GM23248 (cell line): ENCODE data around the gene MARCOL. TPM values are rescaled to one million over a fixed set of nuclear protein-coding genes. Genes with fewer than 3 reads are reported as not detected.

Experiments used
- DNase-seq: peaks from one replicate; pipeline ENCODE4 v3.0.0-alpha.2; 2015
- H2AFZ ChIP-seq: fragments of 200-600 bp; sonication (generic); 2 replicates; pipeline ENCODE4 v1.6.1; 2016; ENCODE audit warnings: antibody characterized with exemption
- H3F3A ChIP-seq: fragments of 200-600 bp; sonication (generic); 2 replicates; pipeline ENCODE4 v1.6.1; 2016; ENCODE audit warnings: mild to moderate bottlenecking, antibody characterized with exemption, mixed run types; ENCODE audit not compliant: insufficient read depth
- H3K27ac ChIP-seq: fragments of 200-600 bp; sonication (generic); 2 replicates; pipeline ENCODE4 v1.5.1; 2016; ENCODE audit warnings: mild to moderate bottlenecking
- H3K27me3 ChIP-seq: fragments of 200-600 bp; sonication (generic); replicated peaks from 2 replicates; pipeline ENCODE4 v1.6.1; 2016; ENCODE audit warnings: mild to moderate bottlenecking; ENCODE audit not compliant: insufficient read depth
- H3K36me3 ChIP-seq: fragments of 200-600 bp; sonication (generic); 2 replicates; pipeline ENCODE4 v1.6.1; 2016; ENCODE audit warnings: low read depth, mild to moderate bottlenecking
- H3K4me1 ChIP-seq: fragments of 200-600 bp; sonication (generic); 2 replicates; pipeline ENCODE4 v1.6.1; 2016; ENCODE audit warnings: mild to moderate bottlenecking; ENCODE audit not compliant: insufficient read depth
- H3K4me2 ChIP-seq: fragments of 200-600 bp; sonication (generic); one replicate; pipeline ENCODE4 v1.6.1; 2016; ENCODE audit warnings: mild to moderate bottlenecking; ENCODE audit not compliant: unreplicated experiment
- H3K4me3 ChIP-seq: fragments of 200-600 bp; sonication (generic); 2 replicates; pipeline ENCODE4 v1.5.1; 2016; ENCODE audit warnings: mild to moderate bottlenecking
- H3K79me2 ChIP-seq: fragments of 200-600 bp; sonication (generic); 2 replicates; pipeline ENCODE4 v1.6.1; 2016; ENCODE audit warnings: mild to moderate bottlenecking; ENCODE audit not compliant: insufficient read depth
- H3K9ac ChIP-seq: fragments of 200-600 bp; sonication (generic); 2 replicates; pipeline ENCODE4 v1.6.1; 2016; ENCODE audit warnings: mild to moderate bottlenecking
- H3K9me2 ChIP-seq: fragments of 200-600 bp; sonication (generic); 2 replicates; pipeline ENCODE4 v1.6.1; 2016; ENCODE audit warnings: mixed run types, mild to moderate bottlenecking, moderate library complexity; ENCODE audit not compliant: insufficient read depth
- H3K9me3 ChIP-seq: fragments of 200-600 bp; sonication (generic); one replicate; pipeline ENCODE4 v1.6.1; 2017; ENCODE audit warnings: low read depth
- H4K20me1 ChIP-seq: fragments of 200-600 bp; sonication (generic); 2 replicates; pipeline ENCODE4 v1.6.0; 2016; ENCODE audit not compliant: insufficient read depth
- EZH2 ChIP-seq: fragments of 200-600 bp; sonication (generic); IDR thresholded peaks from 2 replicates; pipeline ENCODE4 v1.6.1; 2018; ENCODE audit warnings: antibody characterized with exemption, mild to moderate bottlenecking; ENCODE audit not compliant: insufficient read depth, poor library complexity, severe bottlenecking
- EZH2phosphoT487 ChIP-seq: fragments of 200-600 bp; sonication (generic); IDR thresholded peaks from 2 replicates; pipeline ENCODE4 v1.6.1; 2018; ENCODE audit warnings: antibody characterized with exemption, moderate library complexity, mild to moderate bottlenecking, low read depth; ENCODE audit not compliant: insufficient read depth
- WGBS, 2 experiments: methylation state at CpG; one replicate each; pipeline ENCODE4 v1.1.6; 2015 to 2017; ENCODE audit warnings: low lambda C conversion rate in 2 of 2, low coverage in 1 of 2; ENCODE audit errors: missing lambda C conversion rate in 2 of 2; 5-methylcytosine and 5-hydroxymethylcytosine counted together
- in situ Hi-C: fragments of 300-500 bp; cut with MboI; formaldehyde crosslinking; loops from 2 replicates; pipeline ENCODE4 v1.15.0; 2020
- polyA plus RNA-seq: library from polyadenylated mRNA; unstranded; fragments of >200 nt; fragmentation: Nextera tagmentation; extraction: Ambion mirVana; gene quantifications from 2 replicates; pipeline ENCODE4 v1.2.1, GENCODE V29; 2016
- total RNA-seq: library from RNA; depleted of rRNA; stranded (reverse); fragments of >200 nt; shearing (Covaris generic); gene quantifications from 2 replicates; pipeline ENCODE4 v1.2.3, GENCODE V29; 2014

The MARCOL gene
- total and polyA plus RNA-seq, 2 experiments from 2014 or later = not detected

- H3K9me2 ChIP-seq = no peaks in the 10 kb centered on the region
- no peak within 1 kb of the TSS for H3K4me3 ChIP-seq
- no peaks in the 10 kb centered on the region for H4K20me1 ChIP-seq
- H3K4me1 ChIP-seq = no peaks in the 10 kb centered on the region
- H3K27me3 ChIP-seq = no peaks in the 10 kb centered on the region
- H3K4me2 ChIP-seq = no peak within 1 kb of the TSS
- in situ Hi-C loops = no loop called here
- no peak within 1 kb of the TSS for H3K27ac ChIP-seq
- H3F3A ChIP-seq = no peaks in the 10 kb centered on the region
- WGBS, 2 experiments = 42 to 48% methylated on average over 2 of the region's 2 CpGs
- H3K9me3 ChIP-seq = no peaks in the 10 kb centered on the region
- TF ChIP-seq EZH2 = no peak
- no peak for TF ChIP-seq EZH2phosphoT487
- H3K79me2 ChIP-seq = no peaks in the 10 kb centered on the region
- no peak within 1 kb of the TSS for H2AFZ ChIP-seq
- H3K36me3 ChIP-seq = no peaks in the 10 kb centered on the region
- no peak within 1 kb of the TSS for H3K9ac ChIP-seq
- no peak for DNase-seq
Observed at GRCh38 chr5:148202531-148203203, 35.7 kb upstream of the MARCOL start, which contains the start of gene SPINK6. Gene SPINK6 (plus strand): TSS chr5:148203042. CDS start chr5:148203097, 55 bp downstream.

- Histone ChIP-seq H3K9me3 (no peaks in the 10 kb centered on the region), H3F3A (no peaks in the 10 kb centered on the region), H3K4me1 (no peaks in the 10 kb centered on the region), H3K9me2 (no peaks in the 10 kb centered on the region), H3K4me2 (no peak overlapping the region), H2AFZ (no peak overlapping the region), H3K27me3 (no peaks in the 10 kb centered on the region), H3K9ac (no peak overlapping the region), H3K27ac (no peak overlapping the region), H3K79me2 (no peaks in the 10 kb centered on the region), H4K20me1 (no peaks in the 10 kb centered on the region), H3K4me3 (no peak overlapping the region), H3K36me3 (no peaks in the 10 kb centered on the region)
- DNase-seq = no peak
- 41 to 45% methylated on average over 4 of the region's 4 CpGs for WGBS, 2 experiments
- in situ Hi-C loops = no loop called here
- TF ChIP-seq EZH2 (no peak), EZH2phosphoT487 (no peak)
Observed at GRCh38 chr5:148205044-148205806, 33.1 kb upstream of the MARCOL start.

- Histone ChIP-seq H3K27me3 (no peaks in the 10 kb centered on the region), H3F3A (no peaks in the 10 kb centered on the region), H3K79me2 (no peaks in the 10 kb centered on the region), H3K4me2 (no peak overlapping the region), H3K27ac (no peak overlapping the region), H3K4me3 (no peak overlapping the region), H3K4me1 (no peaks in the 10 kb centered on the region), H4K20me1 (no peaks in the 10 kb centered on the region), H3K9me2 (no peaks in the 10 kb centered on the region), H3K9me3 (no peaks in the 10 kb centered on the region), H3K9ac (no peak overlapping the region), H2AFZ (no peak overlapping the region), H3K36me3 (no peaks in the 10 kb centered on the region)
- DNase-seq = no peak
- in situ Hi-C loops = no loop called here
- WGBS, 2 experiments = 20 to 28% methylated on average over 1 of the region's 1 CpG
- TF ChIP-seq EZH2phosphoT487 = no peak
- TF ChIP-seq EZH2 = no peak
Observed at GRCh38 chr5:148205865-148206264, 32.5 kb upstream of the MARCOL start.

- H4K20me1 ChIP-seq = no peaks in the 10 kb centered on the region
- no peak for DNase-seq
- no peaks in the 10 kb centered on the region for H3K36me3 ChIP-seq
- no peaks in the 10 kb centered on the region for H3F3A ChIP-seq
- TF ChIP-seq EZH2phosphoT487 (no peak), EZH2 (no peak)
- H3K4me2 ChIP-seq = no peak overlapping the region
- H3K4me3 ChIP-seq = no peak overlapping the region
- H3K4me1 ChIP-seq = no peaks in the 10 kb centered on the region
- no peaks in the 10 kb centered on the region for H3K9me3 ChIP-seq
- no peak overlapping the region for H2AFZ ChIP-seq
- H3K9ac ChIP-seq = no peak overlapping the region
- H3K9me2 ChIP-seq = no peaks in the 10 kb centered on the region
- in situ Hi-C loops = no loop called here
- no peaks in the 10 kb centered on the region for H3K79me2 ChIP-seq
- no peak overlapping the region for H3K27ac ChIP-seq
- 48 to 63% methylated on average over 1 of the region's 1 CpG for WGBS, 2 experiments
- no peaks in the 10 kb centered on the region for H3K27me3 ChIP-seq
Observed at GRCh38 chr5:148206620-148207019, 31.7 kb upstream of the MARCOL start.
